Fibroblast of skin of abdomen (primary cell): Measurements from ENCODE around the gene GIN1. TPM values are rescaled to one million over a fixed set of nuclear protein-coding genes. Genes with fewer than 3 reads are reported as not detected.
"Not testable (repeated sequence)": the region's sequence is repeated elsewhere in the genome, so short reads cannot be mapped to it uniquely, and the experiment has no call there.

Experiments
- DNase-seq: peaks from one replicate; pipeline ENCODE4 v3.0.0-alpha.2; 2013
- polyA plus RNA-seq, 2 experiments: library from polyadenylated mRNA; unstranded; fragments of 120-200 nt; gene quantifications; one replicate each; pipeline ENCODE4 v1.2.1, GENCODE V29; 2013; ENCODE audit not compliant: insufficient read length in 2 of 2

GIN1 gene, protein sequence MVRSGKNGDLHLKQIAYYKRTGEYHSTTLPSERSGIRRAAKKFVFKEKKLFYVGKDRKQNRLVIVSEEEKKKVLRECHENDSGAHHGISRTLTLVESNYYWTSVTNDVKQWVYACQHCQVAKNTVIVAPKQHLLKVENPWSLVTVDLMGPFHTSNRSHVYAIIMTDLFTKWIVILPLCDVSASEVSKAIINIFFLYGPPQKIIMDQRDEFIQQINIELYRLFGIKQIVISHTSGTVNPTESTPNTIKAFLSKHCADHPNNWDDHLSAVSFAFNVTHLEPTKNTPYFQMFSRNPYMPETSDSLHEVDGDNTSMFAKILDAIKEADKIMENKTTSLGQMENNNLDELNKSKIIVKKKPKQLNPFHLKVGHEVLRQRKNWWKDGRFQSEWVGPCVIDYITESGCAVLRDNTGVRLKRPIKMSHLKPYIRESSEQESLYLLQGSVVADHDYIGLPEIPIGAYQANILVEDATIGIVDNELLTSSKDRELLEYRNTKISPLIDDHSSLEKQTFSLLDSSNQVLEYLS
- 3.8 TPM for polyA plus RNA-seq (2013, experiment 1 of 2; ENCODE audit: insufficient read length)
- polyA plus RNA-seq (2013, experiment 2 of 2; ENCODE audit: insufficient read length), result 4.7 TPM

- peak; percentile 99 for DNase-seq
These were observed at the start of gene GIN1, which contains the start of gene PPIP5K2 for GRCh38 chr5:103119765-103120606. Gene GIN1 (minus strand): TSS chr5:103120138. CDS start chr5:103108707, 11,431 bp downstream. Gene PPIP5K2 (plus strand): TSS chr5:103120301. CDS start chr5:103129590, 9,289 bp downstream.

DNA sequence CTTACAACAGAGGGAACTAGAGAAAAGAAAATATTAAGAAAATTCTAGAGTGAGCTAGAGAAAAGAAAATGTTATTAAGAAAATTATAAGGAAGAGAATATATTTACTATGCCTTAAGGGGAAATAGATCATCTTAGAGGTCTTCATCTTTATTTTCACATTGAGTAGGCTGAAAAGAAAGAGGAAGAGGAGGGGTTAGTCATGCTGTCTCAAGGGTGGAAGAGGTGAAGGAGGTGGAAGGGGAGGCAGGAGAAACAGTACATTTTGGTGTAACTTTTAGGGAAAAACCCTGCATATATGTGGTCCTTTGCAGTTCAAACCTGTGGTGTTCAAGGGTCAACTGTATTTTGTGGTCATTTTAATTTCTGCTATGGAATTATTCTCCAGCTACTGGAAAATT, 46.8 kb upstream of the GIN1 start:
- DNase-seq, result no peak

DNA sequence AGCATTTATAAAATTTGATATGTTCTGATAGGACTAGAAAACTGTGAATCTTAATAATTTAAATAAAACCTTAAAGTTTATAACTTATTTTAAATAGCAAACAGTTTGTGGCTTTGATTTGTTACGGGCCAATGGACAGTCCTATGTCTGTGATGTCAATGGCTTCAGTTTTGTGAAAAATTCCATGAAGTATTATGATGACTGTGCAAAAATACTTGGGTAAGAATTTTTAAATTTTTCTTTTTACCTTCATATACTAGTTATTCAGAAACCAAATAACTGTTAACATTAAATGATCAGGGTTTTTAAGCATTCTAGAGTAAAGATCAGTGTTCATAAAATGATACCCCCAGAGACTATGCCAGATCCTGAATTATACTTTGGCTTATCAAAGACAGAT, 31.2 kb upstream of the GIN1 start:
- no peak for DNase-seq

DNA sequence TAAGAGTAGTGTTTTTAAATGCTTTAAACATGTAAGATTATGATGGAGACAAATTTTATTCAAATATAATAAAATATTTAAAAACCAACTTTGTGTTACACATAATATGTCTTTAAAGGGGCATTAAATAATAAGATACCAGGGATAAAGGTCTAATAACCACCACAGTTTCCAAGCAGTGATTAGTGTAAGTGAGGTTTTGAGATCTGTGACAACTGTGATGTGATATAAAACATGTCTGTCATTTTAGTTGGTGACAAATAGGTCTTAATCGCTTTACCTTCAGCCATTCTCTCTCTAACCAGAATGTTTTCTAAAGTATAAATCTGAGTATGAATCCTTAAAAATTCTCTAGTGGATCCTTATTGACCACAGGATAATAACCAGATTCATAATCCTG, 28.3 kb upstream of the GIN1 start:
- DNase-seq, result no peak

DNA sequence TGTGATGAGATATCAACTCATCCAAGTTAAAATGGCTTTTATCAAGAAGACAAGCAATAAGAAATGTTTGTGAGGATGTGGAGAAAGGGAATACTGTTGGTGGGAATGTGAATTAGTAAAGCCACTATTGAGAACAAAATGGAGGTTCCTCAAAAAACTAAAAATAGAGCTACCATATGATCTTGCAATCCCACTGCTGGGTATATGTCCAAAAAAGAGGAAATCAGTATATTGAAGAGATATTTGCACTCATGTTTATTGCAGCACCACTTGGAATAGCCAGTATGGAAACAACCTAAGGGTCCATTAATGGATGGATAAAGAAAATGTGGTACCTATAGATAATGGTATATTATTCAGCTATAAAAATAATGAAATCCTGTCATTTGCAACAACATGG, 25.3 kb upstream of the GIN1 start:
- DNase-seq, result no peak

GRCh38 chr5:103142132-103142531, 22.2 kb upstream of the GIN1 start:
- not testable (repeated sequence) for DNase-seq

GRCh38 chr5:103139264-103139865, 19.4 kb upstream of the GIN1 start:
- peak; percentile 62 for DNase-seq

DNA sequence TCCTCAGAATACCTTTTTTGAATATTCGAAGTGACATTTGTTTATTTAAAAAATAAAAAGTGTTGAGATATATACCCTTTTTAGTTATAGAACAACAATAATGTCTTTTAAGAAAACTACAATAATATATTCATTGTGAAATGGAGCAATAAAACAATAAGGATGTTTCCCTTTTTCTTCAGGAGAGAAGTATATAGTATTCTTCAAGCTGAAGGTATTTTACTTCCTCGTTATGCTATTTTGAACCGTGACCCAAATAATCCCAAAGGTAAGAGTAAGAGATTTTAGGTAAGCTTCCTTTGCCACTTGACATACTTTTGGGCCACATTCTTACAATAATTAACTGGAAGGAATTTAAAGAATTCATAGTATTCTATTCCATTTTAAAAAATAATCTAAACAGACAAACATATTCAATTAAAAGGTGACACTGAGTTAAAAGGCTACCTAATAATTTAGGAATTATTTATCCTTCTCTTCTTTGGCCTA, 18.3 kb upstream of the GIN1 start:
- no peak for DNase-seq

GRCh38 chr5:103135461-103135860, 15.5 kb upstream of the GIN1 start:
- no peak for DNase-seq

- no peak for DNase-seq
These were observed 13.3 kb upstream of the GIN1 start for GRCh38 chr5:103133231-103133630.

DNA sequence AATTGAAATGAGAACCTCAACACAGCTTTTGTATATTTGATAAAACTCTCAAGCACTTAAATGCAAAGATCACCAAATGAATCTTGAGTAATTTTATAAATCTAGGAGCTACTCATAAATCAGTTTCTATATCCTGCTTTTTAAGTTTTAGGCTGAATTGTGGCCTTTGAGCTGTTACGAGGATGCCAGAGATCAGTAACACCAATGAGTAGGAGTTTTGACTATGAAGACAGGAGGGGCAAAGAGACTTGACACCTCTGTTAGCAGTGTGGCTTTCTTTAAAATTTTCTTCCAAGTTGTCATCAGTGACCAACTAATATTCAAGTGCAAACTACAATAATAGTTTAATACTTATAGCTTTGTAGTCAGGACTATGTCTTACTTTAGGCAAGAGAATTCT, 12.7 kb upstream of the GIN1 start:
- DNase-seq, result no peak

GRCh38 chr5:103128202-103128601, 8.3 kb upstream of the GIN1 start:
- DNase-seq, result no peak

GRCh38 chr5:103127292-103127817, 7.4 kb upstream of the GIN1 start:
- DNase-seq, result no peak

DNA sequence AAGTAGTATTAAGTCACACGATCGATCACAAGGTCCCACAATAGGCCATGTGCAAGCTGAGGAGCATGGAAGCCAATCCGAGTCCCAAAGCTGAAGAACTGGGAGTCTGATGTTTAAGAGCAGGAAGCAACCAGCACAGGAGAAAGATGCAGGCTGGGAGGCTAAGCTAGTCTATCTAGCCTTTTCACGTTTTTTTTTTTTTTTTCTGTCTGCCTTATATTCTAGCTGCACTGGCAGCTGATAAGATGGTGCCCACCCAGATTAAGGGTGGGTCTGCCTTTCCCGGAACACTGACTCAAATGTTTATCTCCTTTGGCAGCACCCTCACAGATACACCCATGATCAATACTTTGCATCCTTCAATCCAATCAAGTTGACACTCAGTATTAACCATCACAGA, 6.6 kb upstream of the GIN1 start:
- no peak for DNase-seq

- DNase-seq, result no peak
These were observed 2.3 kb upstream of the GIN1 start for GRCh38 chr5:103122242-103122641.

DNA sequence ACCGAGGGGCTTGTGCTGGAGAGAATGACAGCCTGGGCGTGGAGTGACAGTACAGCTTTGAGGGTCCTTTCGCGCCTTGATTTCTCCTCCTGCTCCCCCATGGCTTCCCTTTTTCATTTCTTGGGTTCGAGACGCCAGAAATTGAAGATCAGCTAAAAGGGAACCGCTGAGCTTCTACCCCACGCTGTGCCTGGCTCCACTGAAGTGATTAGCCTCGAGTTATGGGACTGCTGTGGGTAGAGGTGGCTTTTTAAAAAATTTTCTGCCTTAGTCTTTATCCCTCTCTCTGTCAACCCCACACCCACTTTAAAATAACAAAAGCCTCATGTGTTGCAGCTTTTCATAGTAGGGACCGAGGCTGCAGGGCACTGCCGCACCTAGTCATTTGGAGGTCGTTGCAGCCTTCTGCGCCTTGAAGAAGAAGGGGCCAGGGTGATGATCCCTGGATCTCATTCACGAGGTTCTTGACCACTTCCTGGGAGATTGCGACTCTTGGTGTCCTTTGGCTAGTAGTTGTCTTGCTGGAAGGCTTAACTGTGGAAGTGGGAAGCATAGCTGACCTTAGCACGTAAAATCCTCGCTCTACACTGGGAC, 766 bp upstream of the GIN1 start:
- DNase-seq, result peak; percentile 3

GRCh38 chr5:103119070-103119764, 721 bp downstream of the GIN1 start:
- DNase-seq, result no peak

DNA sequence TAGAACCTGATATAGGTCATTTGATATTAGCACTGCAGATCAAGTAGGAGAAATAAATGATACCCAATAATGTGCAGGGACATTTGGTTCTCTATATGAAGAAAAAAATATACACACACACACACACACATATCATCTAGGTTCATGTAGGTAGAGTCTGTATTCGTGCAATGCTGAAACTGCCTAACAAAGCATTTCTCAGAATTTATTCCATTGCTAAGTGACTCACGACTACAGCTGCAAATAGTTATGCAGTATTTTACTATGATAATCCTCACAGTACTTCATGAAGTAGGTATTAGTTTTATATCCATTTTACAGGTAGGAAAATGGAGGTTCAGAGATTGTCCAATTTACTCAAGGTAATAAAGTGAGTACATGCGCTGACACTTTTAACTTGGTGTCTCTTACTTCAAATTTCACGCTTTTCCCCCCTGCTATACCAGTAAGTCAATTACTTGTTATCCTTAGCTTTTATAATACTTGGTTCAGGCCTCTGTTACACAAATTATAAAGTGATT, 2.4 kb downstream of the GIN1 start:
- DNase-seq, result peak; percentile 12

GRCh38 chr5:103114440-103114839, 5.5 kb downstream of the GIN1 start:
- no peak for DNase-seq

DNA sequence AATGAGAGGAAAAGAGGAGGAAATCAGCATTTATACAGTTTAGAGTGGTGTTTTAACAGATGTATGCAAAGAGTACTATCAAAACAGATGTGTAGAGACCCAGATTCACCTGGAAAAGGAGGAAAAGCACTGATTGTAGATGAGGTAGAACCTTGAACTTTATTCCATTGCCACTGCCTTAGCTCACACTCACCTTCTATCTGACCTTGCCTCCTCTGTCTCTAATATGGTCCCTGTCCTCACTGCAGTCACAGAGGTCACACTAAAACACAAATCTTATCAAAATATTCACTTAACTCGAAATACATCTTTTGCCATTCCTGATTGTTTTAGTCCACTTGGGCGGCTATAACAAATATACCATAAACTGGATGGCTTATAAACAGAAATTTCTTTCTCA, 7.0 kb downstream of the GIN1 start:
- no peak for DNase-seq

- DNase-seq, result no peak
These were observed 8.5 kb downstream of the GIN1 start for GRCh38 chr5:103111468-103111867.
